Neutrophil (primary cell): Measurements from ENCODE around the gene GREM2.

Experiments
- H3K27ac ChIP-seq: fragments of 200-600 bp; sonication (generic); 2 replicates; pipeline ENCODE4 v1.5.1; 2016; ENCODE audit warnings: mild to moderate bottlenecking, moderate library complexity
- H3K27me3 ChIP-seq: fragments of 200-600 bp; sonication (generic); 2 replicates; pipeline ENCODE4 v1.6.0; 2016; ENCODE audit warnings: mild to moderate bottlenecking
- H3K36me3 ChIP-seq: fragments of 200-600 bp; sonication (generic); 2 replicates; pipeline ENCODE4 v1.5.1; 2017
- H3K4me1 ChIP-seq, 2 experiments: fragments of 200-600 bp in 1 of 2; sonication (generic) in 1 of 2; 1 replicate in 1 of 2; 2 replicates in 1 of 2; pipeline versions ENCODE4 v1.5.1 to v1.6.1; 2013 to 2016; ENCODE audit warnings: low read depth in 1 of 2, low read length in 1 of 2, mild to moderate bottlenecking in 1 of 2, moderate library complexity in 1 of 2; ENCODE audit not compliant: control insufficient read depth in 1 of 2, insufficient read depth in 1 of 2
- H3K4me3 ChIP-seq, 2 experiments: fragments of 200-600 bp in 1 of 2; sonication (generic) in 1 of 2; 1 replicate in 1 of 2; 2 replicates in 1 of 2; pipeline ENCODE4 v1.5.1; 2013 to 2016; ENCODE audit warnings: low read depth in 1 of 2, low read length in 1 of 2, mild to moderate bottlenecking in 1 of 2, moderate library complexity in 1 of 2
- H3K9me3 ChIP-seq: fragments of 200-600 bp; sonication (generic); 2 replicates; pipeline ENCODE4 v1.5.1; 2016
- CTCF ChIP-seq: fragments of 200-600 bp; sonication (generic); IDR thresholded peaks from 2 replicates; pipeline ENCODE4 v1.5.1; 2016; ENCODE audit warnings: antibody characterized with exemption

The GREM2 gene

DNA sequence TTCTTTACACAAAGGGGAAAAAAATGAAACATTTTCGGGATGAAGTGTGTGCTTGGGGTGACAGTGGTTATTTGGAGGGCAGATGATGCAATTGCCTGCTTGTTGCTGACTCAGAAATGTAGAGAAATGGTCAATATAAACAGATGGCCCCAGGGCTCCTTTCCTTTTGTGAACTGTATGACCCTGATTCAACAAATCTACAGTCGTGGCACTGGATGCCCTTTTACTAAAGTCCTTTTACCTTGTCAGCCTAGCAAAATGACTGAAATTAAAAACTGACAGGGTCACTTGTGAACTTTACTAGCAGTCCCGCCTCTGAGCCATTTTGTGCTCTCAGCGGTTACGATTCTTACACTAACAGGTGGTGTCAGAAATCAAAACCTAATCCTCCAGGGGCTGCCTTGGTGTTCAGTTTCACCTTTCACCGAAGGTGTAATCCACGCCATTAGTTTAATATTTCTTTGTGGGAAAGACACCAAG is 49.8 kb downstream of the GREM2 start:
- Histone ChIP-seq H3K4me3 (no peak overlapping the region), H3K27ac (no peak overlapping the region), H3K27me3 (no peaks in the 10 kb centered on the region), H3K36me3 (no peaks in the 10 kb centered on the region), H3K9me3 (no peaks in the 10 kb centered on the region), H3K4me1 (no peaks in the 10 kb centered on the region)
- TF ChIP-seq CTCF: no peak

DNA sequence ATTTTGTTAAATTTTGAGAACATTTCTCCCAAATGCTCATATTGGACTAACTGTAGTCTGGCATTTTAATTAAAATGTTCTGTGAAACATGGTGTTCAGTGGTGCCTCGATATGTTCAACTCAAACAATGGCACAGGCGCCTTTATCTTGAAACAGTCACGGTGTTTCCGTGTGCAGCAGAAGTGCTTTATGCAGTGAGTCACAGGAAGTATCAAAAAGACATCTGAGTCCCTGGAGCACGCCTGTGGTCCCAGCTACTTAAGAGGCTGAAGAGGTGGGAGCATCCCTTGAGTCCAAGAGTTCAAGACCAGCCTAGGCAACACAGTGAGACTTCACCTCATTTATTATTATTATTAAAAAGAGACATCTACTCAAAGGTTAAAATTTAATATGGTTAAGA is 52.2 kb downstream of the GREM2 start:
- no peak for TF ChIP-seq CTCF
- Histone ChIP-seq H3K27ac (no peak overlapping the region), H3K36me3 (no peaks in the 10 kb centered on the region), H3K9me3 (no peaks in the 10 kb centered on the region), H3K27me3 (no peaks in the 10 kb centered on the region), H3K4me1 (no peaks in the 10 kb centered on the region), H3K4me3 (no peak overlapping the region)

GRCh38 chr1:240555524-240555923 is 56.4 kb downstream of the GREM2 start:
- Histone ChIP-seq H3K4me3 (no peak overlapping the region), H3K36me3 (no peaks in the 10 kb centered on the region), H3K27me3 (no peaks in the 10 kb centered on the region), H3K27ac (no peak overlapping the region), H3K4me1 (no peaks in the 10 kb centered on the region), H3K9me3 (no peaks in the 10 kb centered on the region)
- no peak for TF ChIP-seq CTCF

DNA sequence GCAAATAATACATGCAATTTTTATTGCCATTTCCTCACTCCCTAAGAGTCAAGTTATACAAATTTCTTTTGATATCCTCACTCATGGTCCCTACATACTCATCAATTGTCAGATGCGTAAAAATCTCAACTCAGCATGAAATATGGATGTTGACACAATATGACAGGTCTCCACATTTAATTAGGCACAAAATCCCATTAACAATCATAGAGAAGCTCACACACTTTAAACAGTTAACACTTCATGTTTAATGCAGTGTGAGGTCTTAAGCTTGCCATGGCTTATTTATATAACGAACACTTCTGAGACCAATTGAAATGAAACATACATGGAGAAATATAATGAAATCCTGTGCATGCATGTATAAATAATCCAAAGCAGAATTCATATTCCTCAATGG is 58.6 kb downstream of the GREM2 start:
- TF ChIP-seq CTCF: no peak
- Histone ChIP-seq H3K4me3 (no peak overlapping the region), H3K9me3 (no peaks in the 10 kb centered on the region)

GRCh38 chr1:240539769-240540414 is 72.1 kb downstream of the GREM2 start:
- TF ChIP-seq CTCF: no peak
- Histone ChIP-seq H3K36me3 (no peaks in the 10 kb centered on the region), H3K27me3 (no peaks in the 10 kb centered on the region), H3K27ac (no peak overlapping the region), H3K4me3 (no peak overlapping the region), H3K4me1 (no peaks in the 10 kb centered on the region), H3K9me3 (no peaks in the 10 kb centered on the region)

More for the DNA sequence above, 58.6 kb downstream of the GREM2 start:
- Histone ChIP-seq H3K4me1 (no peaks in the 10 kb centered on the region), H3K27ac (no peak overlapping the region), H3K27me3 (no peaks in the 10 kb centered on the region), H3K36me3 (no peaks in the 10 kb centered on the region)
